Ovary (tissue), 9 donors: ENCODE results near the gene UGT1A10. TPM values are rescaled to one million over a fixed set of nuclear protein-coding genes. Genes with fewer than 3 reads are reported as not detected.

Experiments used
- DNase-seq, 5 donors: peaks; one replicate each; pipeline ENCODE4 v3.0.0-alpha.2; 2019 to 2020
- H3K27ac ChIP-seq, 2 donors: fragments of 200-600 bp; one replicate each; pipeline versions ENCODE4 v1.5.1 to v1.8.0; 2019 to 2022
- H3K27me3 ChIP-seq: fragments of 200-600 bp; one replicate; pipeline ENCODE4 v1.8.0; 2022
- H3K36me3 ChIP-seq: fragments of 200-600 bp; sonication (generic); one replicate; pipeline ENCODE4 v1.5.1; 2019
- H3K4me1 ChIP-seq: one replicate; pipeline ENCODE4 v1.8.1; 2013; ENCODE audit warnings: mild to moderate bottlenecking, moderate library complexity; ENCODE audit not compliant: insufficient read depth
- H3K4me3 ChIP-seq: fragments of 200-600 bp; sonication (generic); one replicate; pipeline ENCODE4 v1.5.1; 2017
- H3K9me3 ChIP-seq, 2 donors: fragments of 200-600 bp in 1 of 2; sonication (generic) in 1 of 2; one replicate each; pipeline versions ENCODE4 v1.5.1 to v1.8.1; 2013 to 2019; ENCODE audit warnings: mild to moderate bottlenecking in 1 of 2, moderate library complexity in 1 of 2
- EP300 ChIP-seq: sonication (generic); formaldehyde crosslinking; IDR thresholded peaks from one replicate; pipeline ENCODE4 v1.6.1; 2017; ENCODE audit warnings: antibody characterized with exemption
- POLR2A ChIP-seq: fragments of 450-650 bp; IDR thresholded peaks from one replicate; pipeline ENCODE4 v1.6.1; 2017; ENCODE audit warnings: antibody characterized with exemption, mild to moderate bottlenecking, moderate library complexity
- WGBS, 3 donors: extraction: QIAGEN DNeasy Blood & Tissue Kit in 1 of 3; methylation state at CpG; one replicate each; pipeline versions ENCODE4 v1.1.5 to v1.1.7; 2013 to 2017; 5-methylcytosine and 5-hydroxymethylcytosine counted together
- intact Hi-C, 4 donors: fragments of 100-400 bp; cut with DNase I; formaldehyde crosslinking; loops; one replicate each; pipeline versions ENCODE4 v1.11.0 to v1.15.1; 2022 to 2023
- polyA plus RNA-seq, 2 donors: library from polyadenylated mRNA; stranded (reverse); fragments of 200-250 nt in 1 of 2; fragments of 350-450 nt in 1 of 2; fragmentation: Illumina TruSeq in 1 of 2; extraction: RNeasy Lipid Tissue Mini Kit (QIAGEN cat#74804) in 1 of 2; gene quantifications; one replicate each; pipeline ENCODE4 v1.2.3, GENCODE V29; 2013 to 2014
- total RNA-seq, 7 donors: library from RNA; depleted of rRNA in 2 of 7; stranded (reverse); fragments of >200 nt in 2 of 7; fragmentation: NEBNext Ultra II Directional in 3 of 7; extraction: Animal tissue kit (Norgen Biotek cat#: 25700) in 3 of 7; gene quantifications; one replicate each; pipeline versions ENCODE4 v1.1.0 to v1.2.4, GENCODE V29; 2016 to 2023
- TF ChIP-seq, protein P1 (sequence below), 3 donors: fragments of 450-650 bp in 2 of 3; fragments of 200-600 bp in 1 of 3; IDR thresholded peaks; one replicate each; pipeline versions ENCODE4 v1.5.1 to v1.8.0; 2016 to 2022; ENCODE audit warnings: antibody characterized with exemption in 3 of 3, mild to moderate bottlenecking in 1 of 3
- donor health status: DM: no; HTN: no; CAD: no; lungs with moderate emphysema.
- donor health status: DM: no; HTN: no; CAD: no.
- donor health status: Bipolar disorder and iron deficiency.
- donor health status: DM: yes; HTN: yes; CAD: no.
- donor health status: DM: no; HTN: no; CAD: no.
- donor health status: DM: yes; HTN: yes; CAD: no.

The UGT1A10 gene
- total and polyA plus RNA-seq, 9 donors, result not detected

DNA sequence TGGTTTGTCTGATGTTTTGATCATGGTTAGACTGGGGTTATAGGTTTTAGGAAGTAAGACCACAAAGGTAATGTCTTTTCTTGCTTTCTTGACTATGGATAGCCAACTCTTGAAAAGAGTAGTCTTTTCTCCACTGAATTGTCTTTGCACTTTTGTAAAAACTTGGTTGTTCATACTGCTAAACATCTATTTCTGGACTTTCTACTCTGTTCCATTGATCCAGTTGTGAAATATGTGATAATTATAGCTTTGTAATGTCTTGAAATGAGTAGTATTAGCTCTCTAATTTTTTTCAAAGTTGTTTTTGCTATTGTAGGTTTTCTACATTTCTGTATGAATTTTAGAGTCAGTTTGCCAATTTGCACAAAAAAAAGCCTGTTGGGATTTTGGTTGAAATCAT, 22.4 kb downstream of the UGT1A10 start:
- DNase-seq, result no peak
- intact Hi-C loops, result no loop called here
- Histone ChIP-seq H3K4me1 (no peaks in the 10 kb centered on the region), H3K9me3 (no peaks in the 10 kb centered on the region), H3K36me3 (no peaks in the 10 kb centered on the region), H3K27ac (no peak overlapping the region), H3K27me3 (no peaks in the 10 kb centered on the region), H3K4me3 (no peak overlapping the region)
- TF ChIP-seq, protein P1, sequence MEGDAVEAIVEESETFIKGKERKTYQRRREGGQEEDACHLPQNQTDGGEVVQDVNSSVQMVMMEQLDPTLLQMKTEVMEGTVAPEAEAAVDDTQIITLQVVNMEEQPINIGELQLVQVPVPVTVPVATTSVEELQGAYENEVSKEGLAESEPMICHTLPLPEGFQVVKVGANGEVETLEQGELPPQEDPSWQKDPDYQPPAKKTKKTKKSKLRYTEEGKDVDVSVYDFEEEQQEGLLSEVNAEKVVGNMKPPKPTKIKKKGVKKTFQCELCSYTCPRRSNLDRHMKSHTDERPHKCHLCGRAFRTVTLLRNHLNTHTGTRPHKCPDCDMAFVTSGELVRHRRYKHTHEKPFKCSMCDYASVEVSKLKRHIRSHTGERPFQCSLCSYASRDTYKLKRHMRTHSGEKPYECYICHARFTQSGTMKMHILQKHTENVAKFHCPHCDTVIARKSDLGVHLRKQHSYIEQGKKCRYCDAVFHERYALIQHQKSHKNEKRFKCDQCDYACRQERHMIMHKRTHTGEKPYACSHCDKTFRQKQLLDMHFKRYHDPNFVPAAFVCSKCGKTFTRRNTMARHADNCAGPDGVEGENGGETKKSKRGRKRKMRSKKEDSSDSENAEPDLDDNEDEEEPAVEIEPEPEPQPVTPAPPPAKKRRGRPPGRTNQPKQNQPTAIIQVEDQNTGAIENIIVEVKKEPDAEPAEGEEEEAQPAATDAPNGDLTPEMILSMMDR (IDR thresholded peaks at IDR 0.05), result no peak
- TF ChIP-seq POLR2A (no peak), EP300 (no peak)

DNA sequence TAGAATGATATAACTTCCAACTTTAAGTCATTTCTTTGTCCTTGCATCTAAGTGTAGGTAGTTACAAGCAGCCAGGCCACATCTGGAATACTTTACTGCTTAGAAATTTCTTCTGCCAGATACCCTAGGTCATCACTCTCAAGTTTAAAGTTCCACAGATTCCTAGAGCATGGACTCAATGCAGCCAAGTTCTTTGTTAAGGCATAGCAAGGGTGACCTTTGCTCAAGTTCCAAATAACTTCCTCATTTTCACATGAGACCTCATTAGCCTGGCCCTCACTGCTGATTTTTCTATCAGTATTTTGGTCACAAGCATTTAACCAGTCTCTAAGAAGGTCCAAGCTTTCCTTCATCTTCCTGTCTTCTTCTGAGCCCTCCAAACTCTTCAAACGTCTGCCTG, 27.7 kb downstream of the UGT1A10 start:
- no peaks in the 10 kb centered on the region for H3K4me1 ChIP-seq
- DNase-seq, result no peak
- no peaks in the 10 kb centered on the region for H3K27me3 ChIP-seq
- TF ChIP-seq POLR2A, result no peak
- TF ChIP-seq, protein P1 (IDR thresholded peaks at IDR 0.05), result no peak
- no peak for TF ChIP-seq EP300
- H3K9me3 ChIP-seq, result no peaks in the 10 kb centered on the region
- no peak overlapping the region for H3K27ac ChIP-seq
- intact Hi-C loops, result no loop called here
- H3K4me3 ChIP-seq, result no peak overlapping the region
- no peaks in the 10 kb centered on the region for H3K36me3 ChIP-seq
- 24 to 42% (median 31%) methylated on average over 1 of the region's 1 CpG for WGBS, 3 donors

DNA sequence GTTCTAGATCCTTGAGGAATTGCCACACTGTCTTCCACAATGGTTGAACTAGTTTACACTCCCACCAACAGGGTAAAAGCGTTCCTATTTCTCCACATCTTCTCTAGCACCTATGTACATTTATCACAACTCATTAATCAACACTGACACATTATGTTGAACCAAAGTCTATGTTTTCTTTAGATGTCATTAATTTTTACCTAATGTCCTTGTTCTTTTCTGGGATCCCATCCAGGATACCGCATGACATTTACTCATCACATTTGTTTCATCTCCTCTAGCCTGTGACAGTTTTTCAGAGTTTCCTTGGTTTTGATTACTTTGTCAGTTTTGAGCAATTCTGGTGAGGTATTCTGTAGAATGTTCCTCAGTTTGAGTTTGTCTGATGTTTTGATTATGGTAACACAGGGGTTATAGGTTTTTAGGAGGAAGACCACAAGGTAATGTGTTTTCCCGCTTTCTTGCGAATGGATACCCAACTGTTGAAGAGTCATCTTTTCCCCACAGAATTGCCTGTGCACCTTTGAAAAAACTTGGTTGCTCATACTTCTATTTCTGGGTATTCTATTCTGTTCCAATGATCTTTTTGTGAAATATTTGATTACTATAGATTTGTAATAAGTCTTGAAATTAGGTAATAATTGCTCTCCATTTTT, 32.5 kb downstream of the UGT1A10 start:
- DNase-seq, result no peak
- Histone ChIP-seq H3K36me3 (no peaks in the 10 kb centered on the region), H3K4me1 (no peaks in the 10 kb centered on the region), H3K4me3 (no peak overlapping the region), H3K27me3 (no peaks in the 10 kb centered on the region), H3K9me3 (no peaks in the 10 kb centered on the region), H3K27ac (no peak overlapping the region)
- 85 to 87% (median 87%) methylated on average over 4 of the region's 4 CpGs for WGBS, 3 donors
- intact Hi-C loops, result no loop called here
- TF ChIP-seq EP300, result no peak
- TF ChIP-seq POLR2A, result no peak
- TF ChIP-seq, protein P1 (IDR thresholded peaks at IDR 0.05), result no peak

GRCh38 chr2:233671290-233672161, 35.3 kb downstream of the UGT1A10 start, which contains the start of gene UGT1A9:
UGT1A9 (plus strand) TSS chr2:233671898; CDS start chr2:233671935, 37 bp downstream.
- Histone ChIP-seq H3K27me3 (no peaks in the 10 kb centered on the region), H3K4me3 (no peak within 1 kb of the TSS)
- intact Hi-C loops, result no loop called here

More at GRCh38 chr2:233671290-233672161, 35.3 kb downstream of the UGT1A10 start, which contains the start of gene UGT1A9:
- DNase-seq, result no peak
- H3K4me1 ChIP-seq, result no peaks in the 10 kb centered on the region
- H3K36me3 ChIP-seq, result no peaks in the 10 kb centered on the region
- 78 to 84% (median 78%) methylated on average over 5 of the region's 5 CpGs for WGBS, 3 donors
- TF ChIP-seq POLR2A, result no peak
- TF ChIP-seq EP300, result no peak
- TF ChIP-seq, protein P1 (IDR thresholded peaks at IDR 0.05), result no peak
- no peaks in the 10 kb centered on the region for H3K9me3 ChIP-seq
- H3K27ac ChIP-seq, result no peak within 1 kb of the TSS
